Gastrocnemius medialis (tissue), 4 donors: ENCODE results near the gene FLT4.
"Not testable (repeated sequence)": the region's sequence is repeated elsewhere in the genome, so short reads cannot be mapped to it uniquely, and the experiment has no call there.

Source experiments
- POLR2A ChIP-seq, 2 donors: fragments of 450-650 bp; IDR thresholded peaks; one replicate each; pipeline ENCODE4 v1.6.1; 2017; ENCODE audit warnings: antibody characterized with exemption in 2 of 2, mild to moderate bottlenecking in 2 of 2, moderate library complexity in 2 of 2
- TF ChIP-seq, protein P1 (sequence below), 5 experiments: fragments of 450-650 bp in 3 of 5; fragments of 200-600 bp in 2 of 5; sonication (generic) in 2 of 5; IDR thresholded peaks in 4 of 5; conservative IDR thresholded peaks in 1 of 5; 1 replicate in 4 of 5; 2 replicates in 1 of 5; pipeline ENCODE4 v1.5.1; 2016 to 2019; ENCODE audit warnings: antibody characterized with exemption in 5 of 5, mild to moderate bottlenecking in 3 of 5, moderate library complexity in 3 of 5

DNA sequence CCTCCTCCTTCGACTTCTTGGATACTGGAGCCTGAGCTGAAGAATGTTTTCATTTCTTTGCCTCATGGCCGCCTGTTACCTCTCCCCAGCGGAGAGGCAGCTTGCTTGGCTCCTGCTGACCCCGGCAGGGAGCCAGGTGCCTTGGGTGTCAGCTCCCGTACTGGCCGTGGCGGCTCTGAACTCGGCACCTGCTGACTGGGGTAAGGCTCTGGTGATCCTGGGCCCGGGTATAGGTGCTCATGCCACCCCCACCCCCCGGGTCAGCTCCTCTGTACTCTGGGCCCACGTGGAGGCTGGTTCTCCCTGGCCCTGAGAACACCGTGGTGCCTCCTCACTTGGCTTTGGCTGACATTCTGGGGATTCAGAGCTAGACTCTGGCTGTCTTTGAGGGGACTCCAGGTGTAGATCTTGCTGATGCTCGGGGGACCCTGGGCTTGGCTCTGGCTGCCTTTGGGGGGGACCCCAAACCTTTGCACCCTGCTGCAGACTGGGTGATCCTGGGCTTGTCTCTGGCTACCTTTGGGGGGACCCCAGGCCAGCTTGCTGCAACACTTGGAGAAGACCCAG, 22.6 kb upstream of the FLT4 start:
- TF ChIP-seq, protein P1, sequence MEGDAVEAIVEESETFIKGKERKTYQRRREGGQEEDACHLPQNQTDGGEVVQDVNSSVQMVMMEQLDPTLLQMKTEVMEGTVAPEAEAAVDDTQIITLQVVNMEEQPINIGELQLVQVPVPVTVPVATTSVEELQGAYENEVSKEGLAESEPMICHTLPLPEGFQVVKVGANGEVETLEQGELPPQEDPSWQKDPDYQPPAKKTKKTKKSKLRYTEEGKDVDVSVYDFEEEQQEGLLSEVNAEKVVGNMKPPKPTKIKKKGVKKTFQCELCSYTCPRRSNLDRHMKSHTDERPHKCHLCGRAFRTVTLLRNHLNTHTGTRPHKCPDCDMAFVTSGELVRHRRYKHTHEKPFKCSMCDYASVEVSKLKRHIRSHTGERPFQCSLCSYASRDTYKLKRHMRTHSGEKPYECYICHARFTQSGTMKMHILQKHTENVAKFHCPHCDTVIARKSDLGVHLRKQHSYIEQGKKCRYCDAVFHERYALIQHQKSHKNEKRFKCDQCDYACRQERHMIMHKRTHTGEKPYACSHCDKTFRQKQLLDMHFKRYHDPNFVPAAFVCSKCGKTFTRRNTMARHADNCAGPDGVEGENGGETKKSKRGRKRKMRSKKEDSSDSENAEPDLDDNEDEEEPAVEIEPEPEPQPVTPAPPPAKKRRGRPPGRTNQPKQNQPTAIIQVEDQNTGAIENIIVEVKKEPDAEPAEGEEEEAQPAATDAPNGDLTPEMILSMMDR (IDR thresholded peaks at IDR 0.05 in 4 of 5, conservative IDR thresholded peaks at IDR 0.05 in 1 of 5) = not testable (repeated sequence)
- not testable (repeated sequence) for TF ChIP-seq POLR2A (IDR thresholded peaks at IDR 0.05)
